GM21367 (cell line): ENCODE data around the gene TBL1XR1.
"Not testable (repeated sequence)": the region's sequence is repeated elsewhere in the genome, so short reads cannot be mapped to it uniquely, and the experiment has no call there.

ENCODE experiments used
- ATAC-seq: cut with Tn5 transposase; IDR thresholded peaks from one replicate; pipeline ENCODE4 v1.9.1; 2021; ENCODE audit not compliant: unreplicated experiment

Gene TBL1XR1

GRCh38 chr3:177039490-177040274, 157.6 kb downstream of the TBL1XR1 start:
- no peak for ATAC-seq

GRCh38 chr3:177037241-177037640, 160.0 kb downstream of the TBL1XR1 start:
- no peak for ATAC-seq

- no peak for ATAC-seq
These were observed 161.6 kb downstream of the TBL1XR1 start for GRCh38 chr3:177035676-177036075.

- ATAC-seq, result no peak
These were observed 162.3 kb downstream of the TBL1XR1 start for GRCh38 chr3:177034832-177035475.

GRCh38 chr3:177026505-177027277, 170.6 kb downstream of the TBL1XR1 start:
- no peak for ATAC-seq

- ATAC-seq, result no peak
These were observed 181.4 kb downstream of the TBL1XR1 start for GRCh38 chr3:177015881-177016280.

- no peak for ATAC-seq
These were observed 183.5 kb downstream of the TBL1XR1 start for GRCh38 chr3:177013681-177014280.

- ATAC-seq, result no peak
These were observed 191.4 kb downstream of the TBL1XR1 start for GRCh38 chr3:177005718-177006405.

GRCh38 chr3:177000159-177000558, 197.1 kb downstream of the TBL1XR1 start:
- not testable (repeated sequence) for ATAC-seq

GRCh38 chr3:176995946-176996345, 201.3 kb downstream of the TBL1XR1 start:
- ATAC-seq, result no peak

GRCh38 chr3:176994891-176995781, 202.1 kb downstream of the TBL1XR1 start:
- no peak for ATAC-seq

- ATAC-seq, result no peak
These were observed 202.9 kb downstream of the TBL1XR1 start for GRCh38 chr3:176994393-176994792.

GRCh38 chr3:176992978-176993377, 204.3 kb downstream of the TBL1XR1 start:
- no peak for ATAC-seq

- ATAC-seq, result no peak
These were observed 204.7 kb downstream of the TBL1XR1 start for GRCh38 chr3:176992565-176992964.

- no peak for ATAC-seq
These were observed 208.5 kb downstream of the TBL1XR1 start for GRCh38 chr3:176988795-176989194.

GRCh38 chr3:176987901-176988650, 209.2 kb downstream of the TBL1XR1 start:
- no peak for ATAC-seq

- ATAC-seq, result no peak
These were observed 218.8 kb downstream of the TBL1XR1 start for GRCh38 chr3:176978441-176978840.

- no peak for ATAC-seq
These were observed 220.0 kb downstream of the TBL1XR1 start for GRCh38 chr3:176977331-176977730.

- ATAC-seq, result no peak
These were observed 220.7 kb downstream of the TBL1XR1 start for GRCh38 chr3:176976586-176976985.
